Measurements from ENCODE around the gene B4GALT2. TPM values are rescaled to one million over a fixed set of nuclear protein-coding genes. Genes with fewer than 3 reads are reported as not detected.

B4GALT2 gene
- total and polyA plus RNA-seq, 2 donors (not counting 3 experiments of a cell fraction or from before 2014, with no cell fraction given): 80.0 to 103 TPM

GRCh38 chr1:43981135-43981491 lies 2.1 kb downstream of the B4GALT2 start:
- Histone ChIP-seq H3K4me1 (ENCODE audit: control insufficient read depth, extremely low read depth, insufficient read depth, low read length) (peaks cover 21% of the 10 kb centered on the region), H3K9me3 (replicated peaks; ENCODE audit: control insufficient read depth, insufficient read depth, low read length) (no peaks in the 10 kb centered on the region), H3K79me2 (ENCODE audit: control insufficient read depth, insufficient read depth, low read length) (peaks cover 34% of the 10 kb centered on the region), H3K9ac (replicated peaks; ENCODE audit: extremely low read depth, insufficient read depth, low read length) (no peak overlapping the region), H3K4me3 (replicated peaks in 1 of 3; ENCODE audit: insufficient read depth in 1 of 3, low read depth in 1 of 3, low read length in 3 of 3) (no peak overlapping the region), H3K27me3 (ENCODE audit: control insufficient read depth in 2 of 2, insufficient read depth in 2 of 2, low read length in 2 of 2) (no peaks in the 10 kb centered on the region), H3K4me2 (ENCODE audit: insufficient read depth, low read length) (no peak overlapping the region), H4K20me1 (replicated peaks; ENCODE audit: control insufficient read depth, extremely low read depth, insufficient read depth, low read length) (no peaks in the 10 kb centered on the region), H3K9me1 (replicated peaks; ENCODE audit: control insufficient read depth, extremely low read depth, insufficient read depth, low read length) (no peaks in the 10 kb centered on the region), H3K36me3 (ENCODE audit: control insufficient read depth in 2 of 2, extremely low read depth in 1 of 2, insufficient read depth in 2 of 2, low read length in 2 of 2) (peaks cover 0 to 19% of the 10 kb centered on the region in 2 experiments), H3K27ac (ENCODE audit: insufficient read depth, low read depth, low read length) (no peak overlapping the region), H2AFZ (ENCODE audit: low read depth, low read length) (no peak overlapping the region)
- FAIRE-seq (no peak), DNase-seq (ENCODE audit: low read depth, low spot score) (no peak)
- BruUV-seq (replicated peaks): no TSS peak
- CTCF ChIA-PET: no interaction called here
- intact Hi-C loops (cut with micrococcal nuclease): no loop called here
- TF ChIP-seq GATA2 (IDR thresholded peaks at IDR 0.05; ENCODE audit: insufficient read depth, insufficient read length, low read depth, low read length) (no peak), MYC (IDR thresholded peaks at IDR 0.05; ENCODE audit: low read depth, low read length) (no peak), CTCF (IDR thresholded peaks at IDR 0.05; ENCODE audit: extremely low read depth in 1 of 2, insufficient read depth in 1 of 2, low read depth in 1 of 2, low read length in 2 of 2) (no peak), POLR2AphosphoS5 (IDR thresholded peaks at IDR 0.05; ENCODE audit: insufficient read depth, low read depth, low read length) (no peak), POLR2A (IDR thresholded peaks at IDR 0.05; ENCODE audit: low read depth, low read length) (no peak), MAX (IDR thresholded peaks at IDR 0.05; ENCODE audit: insufficient read depth, insufficient read length) (no peak)
- dilution Hi-C loops (cut with MboI; ENCODE audit: extremely low pct_ligation_motif_present, low sequenced_read_pairs): no loop called here
- POLR2A ChIA-PET: no interaction called here

- DNase-seq (ENCODE audit: low read depth, low spot score) (no peak), FAIRE-seq (no peak)
- POLR2A ChIA-PET: no interaction called here
- TF ChIP-seq MYC (IDR thresholded peaks at IDR 0.05; ENCODE audit: low read depth, low read length): no peak
- TF ChIP-seq JUN (IDR thresholded peaks at IDR 0.05; ENCODE audit: borderline replicate concordance, insufficient read depth, insufficient read length, low read depth): no peak
- TF ChIP-seq GATA2 (IDR thresholded peaks at IDR 0.05; ENCODE audit: insufficient read depth, insufficient read length, low read depth, low read length): no peak
- TF ChIP-seq FOS (IDR thresholded peaks at IDR 0.05; ENCODE audit: borderline replicate concordance, insufficient read depth, low read length): no peak
- no peak for TF ChIP-seq POLR2AphosphoS5 (IDR thresholded peaks at IDR 0.05; ENCODE audit: insufficient read depth, low read depth, low read length)
- TF ChIP-seq MAX (IDR thresholded peaks at IDR 0.05; ENCODE audit: insufficient read depth, insufficient read length): no peak
- TF ChIP-seq CTCF (IDR thresholded peaks at IDR 0.05; ENCODE audit: extremely low read depth in 1 of 2, insufficient read depth in 1 of 2, low read depth in 1 of 2, low read length in 2 of 2): no peak
- TF ChIP-seq EZH2 (IDR thresholded peaks at IDR 0.05; ENCODE audit: borderline replicate concordance, low read depth, low read length, severe bottlenecking): no peak
- no peak for TF ChIP-seq POLR2A (IDR thresholded peaks at IDR 0.05; ENCODE audit: low read depth, low read length)
- no peaks in the 10 kb centered on the region for H4K20me1 ChIP-seq (replicated peaks; ENCODE audit: control insufficient read depth, extremely low read depth, insufficient read depth, low read length)
- CTCF ChIA-PET: no interaction called here
- H3K27ac ChIP-seq (ENCODE audit: insufficient read depth, low read depth, low read length): no peak overlapping the region
- H3K4me1 ChIP-seq (ENCODE audit: control insufficient read depth, extremely low read depth, insufficient read depth, low read length): peaks cover 17% of the 10 kb centered on the region
- H3K27me3 ChIP-seq (ENCODE audit: control insufficient read depth in 2 of 2, insufficient read depth in 2 of 2, low read length in 2 of 2): no peaks in the 10 kb centered on the region
- no peak overlapping the region for H2AFZ ChIP-seq (ENCODE audit: low read depth, low read length)
- peaks cover 0 to 17% of the 10 kb centered on the region in 2 experiments for H3K36me3 ChIP-seq (ENCODE audit: control insufficient read depth in 2 of 2, extremely low read depth in 1 of 2, insufficient read depth in 2 of 2, low read length in 2 of 2)
- peaks cover 29% of the 10 kb centered on the region for H3K79me2 ChIP-seq (ENCODE audit: control insufficient read depth, insufficient read depth, low read length)
- H3K4me2 ChIP-seq (ENCODE audit: insufficient read depth, low read length): no peak overlapping the region
- no peak overlapping the region for H3K4me3 ChIP-seq (replicated peaks in 1 of 3; ENCODE audit: insufficient read depth in 1 of 3, low read depth in 1 of 3, low read length in 3 of 3)
- H3K9ac ChIP-seq (replicated peaks; ENCODE audit: extremely low read depth, insufficient read depth, low read length): no peak overlapping the region
- intact Hi-C loops (cut with micrococcal nuclease) (no loop called here), dilution Hi-C loops (cut with MboI; ENCODE audit: extremely low pct_ligation_motif_present, low sequenced_read_pairs) (no loop called here)
- BruUV-seq (replicated peaks): no TSS peak
- H3K9me3 ChIP-seq (replicated peaks; ENCODE audit: control insufficient read depth, insufficient read depth, low read length): no peaks in the 10 kb centered on the region
- no peaks in the 10 kb centered on the region for H3K9me1 ChIP-seq (replicated peaks; ENCODE audit: control insufficient read depth, extremely low read depth, insufficient read depth, low read length)
Observed at GRCh38 chr1:43981636-43982035, 2.6 kb downstream of the B4GALT2 start.

Measured in endothelial cell of umbilical vein (primary cell).